IPS-18c (cell line): Measurements from ENCODE around the gene CCT7.

ENCODE experiments used
- H3K4me3 ChIP-seq: 2 replicates; pipeline ENCODE4 v1.7.0; 2013; ENCODE audit warnings: low read depth, mild to moderate bottlenecking, low read length, moderate library complexity; ENCODE audit not compliant: insufficient read depth
- H3K9me3 ChIP-seq: one replicate; pipeline ENCODE4 v1.6.1; 2013; ENCODE audit warnings: mild to moderate bottlenecking, low read length, moderate library complexity; ENCODE audit not compliant: control insufficient read depth, insufficient read depth

The CCT7 gene

GRCh38 chr2:73282924-73283544 is 48.9 kb downstream of the CCT7 start:
- Histone ChIP-seq H3K9me3 (no peaks in the 10 kb centered on the region), H3K4me3 (peak overlapping the region; percentile 82)

- Histone ChIP-seq H3K9me3 (no peaks in the 10 kb centered on the region), H3K4me3 (peak overlapping the region; percentile 82)
Observed at GRCh38 chr2:73283545-73284295, 49.6 kb downstream of the CCT7 start.

- Histone ChIP-seq H3K9me3 (no peaks in the 10 kb centered on the region), H3K4me3 (peak within 1 kb of the TSS; percentile 82)
Observed at GRCh38 chr2:73284296-73285158, 50.4 kb downstream of the CCT7 start, which contains the start of gene FBXO41. Gene FBXO41 (minus strand): TSS chr2:73284478. CDS start chr2:73269630, 14,848 bp downstream.

- no peaks in the 10 kb centered on the region for H3K9me3 ChIP-seq
- H3K4me3 ChIP-seq = peak overlapping the region; percentile 82; the same call in 1 of the 2 replicates
Observed at GRCh38 chr2:73285159-73285739, 51.1 kb downstream of the CCT7 start.

GRCh38 chr2:73286134-73286655 is 52.1 kb downstream of the CCT7 start:
- no peaks in the 10 kb centered on the region for H3K9me3 ChIP-seq
- no peak overlapping the region for H3K4me3 ChIP-seq

GRCh38 chr2:73289304-73289703 is 55.2 kb downstream of the CCT7 start:
- Histone ChIP-seq H3K4me3 (no peak overlapping the region), H3K9me3 (no peaks in the 10 kb centered on the region)

- no peak overlapping the region for H3K4me3 ChIP-seq
- no peaks in the 10 kb centered on the region for H3K9me3 ChIP-seq
Observed at GRCh38 chr2:73290049-73290839, 56.1 kb downstream of the CCT7 start.

- no peaks in the 10 kb centered on the region for H3K9me3 ChIP-seq
- peak overlapping the region; percentile 47 for H3K4me3 ChIP-seq
Observed at GRCh38 chr2:73291093-73291460, 57.0 kb downstream of the CCT7 start.

- Histone ChIP-seq H3K4me3 (peak overlapping the region; percentile 47), H3K9me3 (no peaks in the 10 kb centered on the region)
Observed at GRCh38 chr2:73291461-73292315, 57.6 kb downstream of the CCT7 start.

GRCh38 chr2:73292316-73292905 is 58.3 kb downstream of the CCT7 start:
- Histone ChIP-seq H3K4me3 (peak overlapping the region; percentile 63), H3K9me3 (no peaks in the 10 kb centered on the region)

- no peaks in the 10 kb centered on the region for H3K9me3 ChIP-seq
- peak overlapping the region; percentile 63 for H3K4me3 ChIP-seq
Observed at GRCh38 chr2:73292906-73293533, 58.9 kb downstream of the CCT7 start.

- Histone ChIP-seq H3K4me3 (peak within 1 kb of the TSS; percentile 63), H3K9me3 (no peaks in the 10 kb centered on the region)
Observed at GRCh38 chr2:73293534-73294171, 59.5 kb downstream of the CCT7 start, which contains the start of gene EGR4. Gene EGR4 (minus strand): TSS chr2:73293548. CDS start chr2:73293317, 231 bp downstream.

- Histone ChIP-seq H3K4me3 (no peak overlapping the region), H3K9me3 (no peaks in the 10 kb centered on the region)
Observed at GRCh38 chr2:73294239-73294638, 60.1 kb downstream of the CCT7 start.

GRCh38 chr2:73295751-73296400 is 61.8 kb downstream of the CCT7 start:
- Histone ChIP-seq H3K4me3 (no peak overlapping the region), H3K9me3 (no peaks in the 10 kb centered on the region)
